HG02763 (cell line): ENCODE data around the gene TMEM40.
"Not testable (repeated sequence)": the region's sequence is repeated elsewhere in the genome, so short reads cannot be mapped to it uniquely, and the experiment has no call there.

Experiments
- ATAC-seq: cut with Tn5 transposase; IDR thresholded peaks from one replicate; pipeline ENCODE4 v1.9.1; 2021; ENCODE audit warnings: mild to moderate bottlenecking, moderate library complexity; ENCODE audit not compliant: unreplicated experiment

Gene TMEM40

GRCh38 chr3:12759097-12759679, at the start of gene TMEM40:
TSS of gene TMEM40 (minus strand) at chr3:12759259. CDS start at chr3:12749832, 9,427 bp downstream.
- no peak for ATAC-seq

- ATAC-seq = no peak
These were observed 49.5 kb upstream of the TMEM40 start for GRCh38 chr3:12808587-12808986.

GRCh38 chr3:12807601-12808359, 48.7 kb upstream of the TMEM40 start:
- ATAC-seq = no peak

GRCh38 chr3:12807066-12807465, 48.0 kb upstream of the TMEM40 start:
- no peak for ATAC-seq

GRCh38 chr3:12803371-12803770, 44.3 kb upstream of the TMEM40 start:
- no peak for ATAC-seq

- no peak for ATAC-seq
These were observed 40.7 kb upstream of the TMEM40 start for GRCh38 chr3:12799525-12800440.

- ATAC-seq = no peak
These were observed 39.6 kb upstream of the TMEM40 start for GRCh38 chr3:12798559-12799179.

GRCh38 chr3:12797892-12798558, 39.0 kb upstream of the TMEM40 start:
- ATAC-seq = no peak

- ATAC-seq = no peak
These were observed 38.2 kb upstream of the TMEM40 start for GRCh38 chr3:12797124-12797891.

- no peak for ATAC-seq
These were observed 37.4 kb upstream of the TMEM40 start, which contains the start of gene CAND2 for GRCh38 chr3:12796171-12797123. TSS of gene CAND2 (plus strand) at chr3:12796680. CDS start at chr3:12796721, 41 bp downstream.

- ATAC-seq = no peak
These were observed 34.6 kb upstream of the TMEM40 start for GRCh38 chr3:12793701-12794100.

- ATAC-seq = no peak
These were observed 32.4 kb upstream of the TMEM40 start for GRCh38 chr3:12791430-12791829.

GRCh38 chr3:12787967-12788690, 29.1 kb upstream of the TMEM40 start:
- ATAC-seq = not testable (repeated sequence)

- ATAC-seq = not testable (repeated sequence)
These were observed 28.3 kb upstream of the TMEM40 start for GRCh38 chr3:12787346-12787745.

- ATAC-seq = no peak
These were observed 26.0 kb upstream of the TMEM40 start for GRCh38 chr3:12785096-12785495.

- ATAC-seq = no peak
These were observed 23.2 kb upstream of the TMEM40 start for GRCh38 chr3:12782172-12782815.

- no peak for ATAC-seq
These were observed 21.7 kb upstream of the TMEM40 start for GRCh38 chr3:12780751-12781150.
